H1 (cell line): ENCODE data around the gene TSHZ2. TPM values are rescaled to one million over a fixed set of nuclear protein-coding genes. Genes with fewer than 3 reads are reported as not detected.

ENCODE experiments used
- SIRT6 ChIP-seq: IDR thresholded peaks from one replicate; pipeline ENCODE4 v1.7.1; 2012; ENCODE audit warnings: low read length, inconsistent platforms
- polyA plus RNA-seq, 7 experiments: library from polyadenylated mRNA; depleted of rRNA in 3 of 7; stranded (reverse) in 5 of 7; unstranded in 2 of 7; fragments of >200 nt in 5 of 7; fragments of 200-250 nt in 2 of 7; gene quantifications; 1 replicate in 5 of 7; 2 replicates in 1 of 7; 4 replicates in 1 of 7; pipeline versions ENCODE4 v1.2.1 to v1.2.3, GENCODE V29; 2011 to 2013; ENCODE audit warnings: missing spikeins in 2 of 7, mixed read lengths in 2 of 7
- total RNA-seq: library from RNA; stranded (reverse); fragmentation: NEBNext Ultra II Directional; extraction: Animal tissue kit (Norgen Biotek cat#: 25700); gene quantifications from 2 replicates; pipeline ENCODE4 v1.2.1, GENCODE V29; 2021

The TSHZ2 gene
- total and polyA plus RNA-seq, 2 of the 8 experiments (the other 6 are each of a cell fraction or from before 2014, with no cell fraction given): 0.14 to 0.30 TPM

GRCh38 chr20:53301869-53302268 lies 329.7 kb downstream of the TSHZ2 start (continued):
- no peak for TF ChIP-seq SIRT6
